ENCODE results near the gene B4GALT2. TPM values are rescaled to one million over a fixed set of nuclear protein-coding genes. Genes with fewer than 3 reads are reported as not detected.

B4GALT2 gene
- total RNA-seq, 1 experiment from 2014 or later = 31.5 TPM

DNA sequence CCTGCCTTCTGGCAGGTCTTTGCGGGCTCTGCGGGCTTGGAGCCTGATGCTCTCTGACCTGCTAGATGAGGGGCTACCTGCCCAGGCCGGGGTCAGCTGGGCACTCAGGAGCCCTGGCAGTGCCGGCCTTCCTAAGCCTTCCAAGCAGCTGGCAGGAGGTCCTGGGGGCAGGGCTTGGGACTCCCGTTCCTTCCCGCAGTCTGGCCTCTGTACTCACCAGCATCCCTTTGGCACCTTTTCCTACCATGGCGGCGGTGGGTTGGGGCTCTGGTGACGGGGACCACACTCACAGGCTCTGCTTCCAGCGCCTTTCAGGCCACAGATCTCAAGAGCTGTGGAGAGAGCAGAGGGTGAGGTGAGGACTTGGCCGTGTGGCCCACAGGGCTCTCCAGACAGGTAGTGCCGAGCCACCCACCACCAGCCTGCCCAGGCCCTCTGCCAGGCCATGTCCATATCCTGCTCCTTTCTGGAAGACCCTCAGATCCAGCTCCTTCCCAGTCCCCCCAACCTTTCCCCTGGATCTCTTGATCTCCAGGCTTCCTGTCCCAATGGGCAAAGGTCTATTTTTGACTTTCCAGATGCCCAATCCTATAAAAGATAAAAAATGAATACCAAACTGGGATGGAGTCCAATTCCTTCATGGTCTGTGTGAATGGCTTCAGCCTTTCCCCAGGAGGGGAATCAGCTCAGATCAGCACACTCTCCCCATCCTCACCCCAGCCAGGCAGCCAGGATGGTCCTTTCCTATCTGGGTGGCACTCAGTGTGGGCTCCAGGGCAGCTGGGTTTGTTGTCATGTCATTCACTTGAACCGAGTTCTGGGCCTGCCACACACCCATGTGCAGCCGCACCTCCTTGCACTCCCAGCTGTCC, 45.3 kb downstream of the B4GALT2 start:
- Histone ChIP-seq H3K4me1 (no peaks in the 10 kb centered on the region), H3K27me3 (replicated peaks; ENCODE audit: control insufficient read depth, insufficient read depth, low read length) (no peaks in the 10 kb centered on the region), H3K36me3 (ENCODE audit: control insufficient read depth, insufficient read depth, low read length) (no peaks in the 10 kb centered on the region), H3K4me3 (ENCODE audit: low read depth, low read length) (no peak overlapping the region), H3K9me3 (no peaks in the 10 kb centered on the region)
- POLR2A ChIA-PET = no interaction called here
- Mint-ChIP-seq H3K27ac (ENCODE audit: unreplicated experiment) (no peak overlapping the region), H3K9me3 (ENCODE audit: unreplicated experiment) (peaks cover 8% of the 10 kb centered on the region), H3K4me1 (ENCODE audit: low read depth, unreplicated experiment) (peaks cover 17% of the 10 kb centered on the region), H3K4me3 (ENCODE audit: unreplicated experiment) (no peak overlapping the region), H3K36me3 (ENCODE audit: insufficient read depth, unreplicated experiment) (peaks cover 12% of the 10 kb centered on the region), H3K27me3 (ENCODE audit: insufficient read depth, unreplicated experiment) (no peaks in the 10 kb centered on the region)
- intact Hi-C loops (cut with micrococcal nuclease; ENCODE audit: unreplicated experiment) = no loop called here
- CTCF ChIA-PET = no interaction called here
- peak in 1 of 2 experiments; percentile 0 for DNase-seq
- BruUV-seq (replicated peaks) = no TSS peak
- TF ChIP-seq, protein P1, sequence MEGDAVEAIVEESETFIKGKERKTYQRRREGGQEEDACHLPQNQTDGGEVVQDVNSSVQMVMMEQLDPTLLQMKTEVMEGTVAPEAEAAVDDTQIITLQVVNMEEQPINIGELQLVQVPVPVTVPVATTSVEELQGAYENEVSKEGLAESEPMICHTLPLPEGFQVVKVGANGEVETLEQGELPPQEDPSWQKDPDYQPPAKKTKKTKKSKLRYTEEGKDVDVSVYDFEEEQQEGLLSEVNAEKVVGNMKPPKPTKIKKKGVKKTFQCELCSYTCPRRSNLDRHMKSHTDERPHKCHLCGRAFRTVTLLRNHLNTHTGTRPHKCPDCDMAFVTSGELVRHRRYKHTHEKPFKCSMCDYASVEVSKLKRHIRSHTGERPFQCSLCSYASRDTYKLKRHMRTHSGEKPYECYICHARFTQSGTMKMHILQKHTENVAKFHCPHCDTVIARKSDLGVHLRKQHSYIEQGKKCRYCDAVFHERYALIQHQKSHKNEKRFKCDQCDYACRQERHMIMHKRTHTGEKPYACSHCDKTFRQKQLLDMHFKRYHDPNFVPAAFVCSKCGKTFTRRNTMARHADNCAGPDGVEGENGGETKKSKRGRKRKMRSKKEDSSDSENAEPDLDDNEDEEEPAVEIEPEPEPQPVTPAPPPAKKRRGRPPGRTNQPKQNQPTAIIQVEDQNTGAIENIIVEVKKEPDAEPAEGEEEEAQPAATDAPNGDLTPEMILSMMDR (IDR thresholded peaks at IDR 0.05; ENCODE audit: insufficient read depth in 1 of 2, low read depth in 1 of 2, low read length in 1 of 2, severe bottlenecking in 1 of 2, unreplicated experiment in 1 of 2) = no peak

DNA sequence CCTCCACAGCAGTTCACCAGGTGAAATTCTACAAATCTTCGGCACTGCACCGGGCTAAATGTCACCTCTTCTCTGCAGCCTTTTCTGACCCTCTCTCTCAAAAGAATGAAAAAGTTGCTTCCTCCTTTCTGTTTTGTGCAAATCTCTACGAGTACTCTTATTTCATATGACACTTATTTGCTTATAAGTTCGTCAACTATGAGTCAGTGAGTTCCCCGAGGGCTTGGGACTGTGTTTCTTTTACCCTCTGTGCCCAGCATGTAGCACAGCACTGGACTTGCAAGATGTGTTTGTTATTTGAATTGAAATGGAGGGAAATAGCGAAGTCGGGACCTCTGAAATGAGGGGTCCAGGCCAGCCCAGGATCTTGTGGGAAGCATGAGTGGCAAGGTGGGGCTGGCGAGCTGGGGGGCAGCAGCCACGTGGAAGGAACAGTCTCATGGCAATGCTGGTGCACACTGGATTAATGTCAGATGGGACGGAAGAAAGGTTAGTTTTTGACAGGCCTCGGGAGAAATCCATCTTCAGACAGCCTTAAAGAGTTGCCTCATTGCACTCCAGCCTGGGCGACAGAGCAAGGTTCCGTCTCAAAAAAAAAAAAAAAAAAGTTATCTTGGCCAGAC, 46.0 kb downstream of the B4GALT2 start:
- TF ChIP-seq, protein P1 (IDR thresholded peaks at IDR 0.05; ENCODE audit: insufficient read depth in 1 of 2, low read depth in 1 of 2, low read length in 1 of 2, severe bottlenecking in 1 of 2, unreplicated experiment in 1 of 2) = no peak
- Mint-ChIP-seq H3K27me3 (ENCODE audit: insufficient read depth, unreplicated experiment) (no peaks in the 10 kb centered on the region), H3K9me3 (ENCODE audit: unreplicated experiment) (peaks cover 8% of the 10 kb centered on the region), H3K36me3 (ENCODE audit: insufficient read depth, unreplicated experiment) (peaks cover 19% of the 10 kb centered on the region), H3K4me1 (ENCODE audit: low read depth, unreplicated experiment) (peaks cover 22% of the 10 kb centered on the region), H3K4me3 (ENCODE audit: unreplicated experiment) (no peak overlapping the region), H3K27ac (ENCODE audit: unreplicated experiment) (no peak overlapping the region)
- no peaks in the 10 kb centered on the region for H3K27me3 ChIP-seq (replicated peaks; ENCODE audit: control insufficient read depth, insufficient read depth, low read length)
- H3K4me3 ChIP-seq (ENCODE audit: low read depth, low read length) = no peak overlapping the region
- POLR2A ChIA-PET = no interaction called here
- intact Hi-C loops (cut with micrococcal nuclease; ENCODE audit: unreplicated experiment) = no loop called here
- CTCF ChIA-PET = interaction anchor here (0.7 kb wide), 1 partner anchor 145 kb away, joined by 3 read pairs; no protein-coding TSS in a partner anchor
- no peaks in the 10 kb centered on the region for H3K4me1 ChIP-seq
- no peaks in the 10 kb centered on the region for H3K9me3 ChIP-seq
- H3K36me3 ChIP-seq (ENCODE audit: control insufficient read depth, insufficient read depth, low read length) = no peaks in the 10 kb centered on the region
- BruUV-seq (replicated peaks) = no TSS peak
- no peak for DNase-seq

DNA sequence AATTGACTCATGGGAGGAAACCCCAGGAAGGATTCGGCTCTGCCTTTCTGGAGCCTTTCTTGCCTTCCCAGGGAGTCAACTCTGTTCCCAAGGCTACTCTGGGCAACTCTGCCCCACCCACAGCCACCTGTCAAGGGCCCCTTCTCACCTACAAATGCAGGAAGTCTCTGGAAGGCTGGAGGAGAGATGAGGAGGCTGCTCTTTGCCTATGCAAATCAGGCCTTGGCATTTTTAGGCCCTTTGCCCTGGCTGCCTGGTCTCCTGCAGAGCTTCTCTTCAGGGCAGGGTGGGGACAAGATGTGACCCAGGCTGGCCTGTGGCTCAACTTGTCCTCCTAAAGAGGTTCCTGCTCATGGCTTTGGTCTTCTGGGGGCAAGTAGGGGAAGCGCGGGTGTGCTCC, 46.8 kb downstream of the B4GALT2 start:
- no peaks in the 10 kb centered on the region for H3K27me3 ChIP-seq (replicated peaks; ENCODE audit: control insufficient read depth, insufficient read depth, low read length)
- no peak overlapping the region for H3K27ac Mint-ChIP-seq (ENCODE audit: unreplicated experiment)
- ChIA-PET POLR2A (no interaction called here), CTCF (interaction anchor here (0.7 kb wide), 1 partner anchor 144 kb away, joined by 3 read pairs; no protein-coding TSS in a partner anchor)
- H3K4me1 Mint-ChIP-seq (ENCODE audit: low read depth, unreplicated experiment) = peaks cover 22% of the 10 kb centered on the region
- no peak overlapping the region for H3K4me3 ChIP-seq (ENCODE audit: low read depth, low read length)
- TF ChIP-seq, protein P1 (IDR thresholded peaks at IDR 0.05; ENCODE audit: insufficient read depth in 1 of 2, low read depth in 1 of 2, low read length in 1 of 2, severe bottlenecking in 1 of 2, unreplicated experiment in 1 of 2) = no peak
- peaks cover 8% of the 10 kb centered on the region for H3K9me3 Mint-ChIP-seq (ENCODE audit: unreplicated experiment)
- H3K36me3 Mint-ChIP-seq (ENCODE audit: insufficient read depth, unreplicated experiment) = peaks cover 20% of the 10 kb centered on the region
- H3K4me3 Mint-ChIP-seq (ENCODE audit: unreplicated experiment) = no peak overlapping the region
- H3K4me1 ChIP-seq = no peaks in the 10 kb centered on the region
- no peak for DNase-seq
- BruUV-seq (replicated peaks) = no TSS peak
- H3K27me3 Mint-ChIP-seq (ENCODE audit: insufficient read depth, unreplicated experiment) = no peaks in the 10 kb centered on the region
- H3K36me3 ChIP-seq (ENCODE audit: control insufficient read depth, insufficient read depth, low read length) = no peaks in the 10 kb centered on the region
- no peaks in the 10 kb centered on the region for H3K9me3 ChIP-seq
- intact Hi-C loops (cut with micrococcal nuclease; ENCODE audit: unreplicated experiment) = no loop called here

Measured in Caco-2 (cell line).